ENCODE data around the gene CUEDC1. TPM values are rescaled to one million over a fixed set of nuclear protein-coding genes. Genes with fewer than 3 reads are reported as not detected.

CUEDC1 gene
- total and polyA plus RNA-seq, 2 of the 4 experiments (the other 2 are of a cell fraction), result 4.1 to 21.2 TPM

- in situ Hi-C loops (cut with MboI; ENCODE audit: low sequenced_read_pairs) (loop anchor here (25.0 kb wide), 1 partner anchor 2005 kb away; no protein-coding TSS in a partner anchor), intact Hi-C loops (cut with micrococcal nuclease) (no loop called here), dilution Hi-C loops (cut with HindIII; ENCODE audit: low sequenced_read_pairs, unreplicated experiment) (no loop called here)
- Histone ChIP-seq H3K27ac (ENCODE audit: insufficient read depth, low read length) (no peak overlapping the region), H3K9me1 (ENCODE audit: insufficient read depth, low read length) (no peaks in the 10 kb centered on the region), H2AFZ (replicated peaks; ENCODE audit: low read length, poor library complexity) (no peak overlapping the region), H2BK120ac (ENCODE audit: low read depth, low read length) (no peak overlapping the region), H2BK15ac (ENCODE audit: low read depth, low read length) (no peak overlapping the region), H2BK5ac (ENCODE audit: low read depth, low read length, poor library complexity, severe bottlenecking) (no peak overlapping the region), H2BK20ac (ENCODE audit: low read depth, low read length) (no peak overlapping the region), H3K14ac (replicated peaks; ENCODE audit: low read depth, low read length) (no peak overlapping the region), H4K8ac (ENCODE audit: low read depth in 2 of 2, low read length in 2 of 2) (no peak overlapping the region), H2AK9ac (replicated peaks; ENCODE audit: low read depth, low read length, poor library complexity) (no peak overlapping the region), H3K4ac (ENCODE audit: low read depth, low read length) (no peak overlapping the region), H3K79me1 (ENCODE audit: low read depth in 1 of 2, low read length in 2 of 2) (no peaks in the 10 kb centered on the region), H3K18ac (ENCODE audit: low read depth, low read length) (no peak overlapping the region), H3K9me3 (ENCODE audit: control insufficient read depth, insufficient read depth, low read length) (no peaks in the 10 kb centered on the region), H4K5ac (ENCODE audit: low read depth, low read length) (no peak overlapping the region), H3K9ac (ENCODE audit: low read depth, low read length) (no peak overlapping the region), H2AK5ac (ENCODE audit: low read depth, low read length) (no peak overlapping the region), H3K23ac (ENCODE audit: low read depth, low read length) (no peak overlapping the region), H3K4me1 (ENCODE audit: control insufficient read depth, insufficient read depth, low read length) (no peaks in the 10 kb centered on the region), H3K4me2 (ENCODE audit: low read depth, low read length) (no peak overlapping the region), H4K91ac (ENCODE audit: insufficient read depth, low read depth, low read length) (no peak overlapping the region), H3K36me3 (ENCODE audit: control insufficient read depth, insufficient read depth, low read length) (no peaks in the 10 kb centered on the region), H3K4me3 (ENCODE audit: insufficient read depth, low read depth, low read length) (no peak overlapping the region), H3K56ac (ENCODE audit: extremely low read depth, insufficient read depth, low read length) (no peak overlapping the region), H3K27me3 (ENCODE audit: control insufficient read depth, insufficient read depth, low read length) (peaks cover 27% of the 10 kb centered on the region), H4K20me1 (ENCODE audit: insufficient read depth, low read length) (no peaks in the 10 kb centered on the region)
- ChIA-PET CTCF (no interaction called here), POLR2A (ENCODE audit: unreplicated experiment) (interaction anchor here (0.6 kb wide), 1 partner anchor 356 kb away, joined by 4 read pairs; no protein-coding TSS in a partner anchor)
- no CpG with 5 or more reads among the region's 4 CpGs for WGBS, 2 experiments (ENCODE audit: extremely low coverage in 2 of 2, insufficient read length in 1 of 2)
- no peak for ATAC-seq (ENCODE audit: low read depth)
- no peak for DNase-seq
- no TSS peak for BruUV-seq (replicated peaks)
- TF ChIP-seq, protein P1, sequence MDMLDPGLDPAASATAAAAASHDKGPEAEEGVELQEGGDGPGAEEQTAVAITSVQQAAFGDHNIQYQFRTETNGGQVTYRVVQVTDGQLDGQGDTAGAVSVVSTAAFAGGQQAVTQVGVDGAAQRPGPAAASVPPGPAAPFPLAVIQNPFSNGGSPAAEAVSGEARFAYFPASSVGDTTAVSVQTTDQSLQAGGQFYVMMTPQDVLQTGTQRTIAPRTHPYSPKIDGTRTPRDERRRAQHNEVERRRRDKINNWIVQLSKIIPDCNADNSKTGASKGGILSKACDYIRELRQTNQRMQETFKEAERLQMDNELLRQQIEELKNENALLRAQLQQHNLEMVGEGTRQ (IDR thresholded peaks at IDR 0.05; ENCODE audit: low read depth, low read length), result no peak
- TF ChIP-seq MXI1 (IDR thresholded peaks at IDR 0.05; ENCODE audit: borderline replicate concordance, low read depth, low read length) (no peak), RFX5 (IDR thresholded peaks at IDR 0.05; ENCODE audit: low read depth, low read length) (no peak), CTCF (conservative IDR thresholded peaks at IDR 0.05; ENCODE audit: low read depth, low read length) (no peak), CEBPB (IDR thresholded peaks at IDR 0.05; ENCODE audit: low read depth, low read length) (no peak), RCOR1 (IDR thresholded peaks at IDR 0.05; ENCODE audit: insufficient replicate concordance, low read length) (no peak)
Observed at GRCh38 chr17:57817299-57817698, 137.9 kb downstream of the CUEDC1 start.

Data from IMR-90 (cell line).